Peyer's patch (tissue), 4 donors: ENCODE results near the gene LONRF3.

Source experiments
- CTCF ChIP-seq, 6 experiments: fragments of 450-650 bp in 4 of 6; fragments of 200-600 bp in 2 of 6; sonication (generic) in 1 of 6; IDR thresholded peaks; one replicate each; pipeline ENCODE4 v1.5.1; 2017 to 2019; ENCODE audit warnings: antibody characterized with exemption in 6 of 6, mild to moderate bottlenecking in 3 of 6, moderate library complexity in 1 of 6
- POLR2A ChIP-seq, 2 donors: fragments of 450-650 bp; IDR thresholded peaks; one replicate each; pipeline ENCODE4 v1.5.1; 2017; ENCODE audit warnings: antibody characterized with exemption in 2 of 2, mild to moderate bottlenecking in 2 of 2, moderate library complexity in 2 of 2

DNA sequence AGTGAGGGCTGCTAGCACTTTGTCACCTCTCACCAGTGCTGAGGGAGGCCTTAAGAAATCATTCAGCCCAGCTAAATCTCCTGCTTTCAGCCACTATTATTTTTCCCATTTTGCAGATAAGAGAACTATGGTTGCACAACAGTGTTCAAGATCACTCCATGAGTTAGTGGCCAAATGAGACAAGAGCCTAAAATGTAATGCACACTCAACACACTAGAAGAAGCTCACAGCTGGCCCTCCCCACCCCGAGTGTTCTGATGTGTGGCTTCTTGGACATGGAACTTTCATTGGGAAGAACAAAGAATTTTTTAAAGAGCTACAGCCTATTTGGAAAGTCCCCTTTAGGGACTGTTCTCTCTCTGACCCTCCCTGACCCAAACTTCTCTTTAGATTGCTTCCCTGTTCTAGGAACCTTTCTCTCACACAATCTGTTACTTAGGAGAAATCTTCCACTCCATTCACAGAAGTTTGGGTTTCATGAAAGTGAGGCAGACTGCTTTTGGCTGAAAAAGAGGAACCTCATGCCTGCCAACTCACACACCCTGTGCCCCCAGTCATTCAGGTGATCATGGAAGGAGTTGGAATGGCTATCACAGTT is 54.4 kb downstream of the LONRF3 start:
- TF ChIP-seq CTCF (IDR thresholded peaks at IDR 0.05), result no peak
- no peak for TF ChIP-seq POLR2A (IDR thresholded peaks at IDR 0.05)
